GM21447 (cell line): ENCODE measurements around the gene RRAS2.
"Not testable (repeated sequence)": the region's sequence is repeated elsewhere in the genome, so short reads cannot be mapped to it uniquely, and the experiment has no call there.

Experiments
- ATAC-seq: cut with Tn5 transposase; IDR thresholded peaks from one replicate; pipeline ENCODE4 v1.9.1; 2021; ENCODE audit not compliant: unreplicated experiment

The RRAS2 gene

DNA sequence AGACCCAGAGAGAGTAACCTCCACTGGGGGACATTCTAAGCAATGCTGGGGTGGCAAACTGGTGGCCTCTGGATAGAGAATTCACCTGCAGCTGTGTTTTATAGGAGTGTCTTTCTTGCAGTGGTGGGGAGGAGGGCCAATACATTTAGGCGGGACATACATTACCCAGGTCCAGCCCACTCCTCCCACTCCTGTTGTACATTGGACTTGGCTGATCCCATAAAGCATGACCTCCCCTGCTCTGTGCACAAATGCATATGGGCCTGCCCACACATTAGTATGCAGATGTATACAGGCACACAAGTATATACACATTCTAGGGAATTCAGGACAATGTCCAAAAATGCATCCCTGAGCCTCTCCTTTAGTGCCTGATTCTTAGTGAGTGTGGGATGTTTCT, 99.1 kb downstream of the RRAS2 start:
- no peak for ATAC-seq

- no peak for ATAC-seq
These were observed 99.7 kb downstream of the RRAS2 start for GRCh38 chr11:14259186-14259784.

GRCh38 chr11:14258221-14258935, 100.6 kb downstream of the RRAS2 start:
- ATAC-seq, result no peak

DNA sequence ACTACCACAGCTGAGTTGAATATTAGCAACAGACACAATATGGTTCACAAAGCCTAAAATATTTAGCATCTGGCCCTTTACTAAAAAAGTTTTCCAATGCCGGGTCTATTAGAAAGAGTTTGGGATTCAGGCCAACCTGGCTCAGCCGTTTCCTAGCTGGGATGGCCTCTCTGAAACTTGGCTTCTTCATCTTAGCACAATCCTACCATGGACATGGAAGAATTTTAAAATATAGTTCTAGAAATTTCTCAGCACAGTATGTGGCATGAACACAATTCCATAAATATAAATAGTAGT, 103.8 kb downstream of the RRAS2 start:
- no peak for ATAC-seq

DNA sequence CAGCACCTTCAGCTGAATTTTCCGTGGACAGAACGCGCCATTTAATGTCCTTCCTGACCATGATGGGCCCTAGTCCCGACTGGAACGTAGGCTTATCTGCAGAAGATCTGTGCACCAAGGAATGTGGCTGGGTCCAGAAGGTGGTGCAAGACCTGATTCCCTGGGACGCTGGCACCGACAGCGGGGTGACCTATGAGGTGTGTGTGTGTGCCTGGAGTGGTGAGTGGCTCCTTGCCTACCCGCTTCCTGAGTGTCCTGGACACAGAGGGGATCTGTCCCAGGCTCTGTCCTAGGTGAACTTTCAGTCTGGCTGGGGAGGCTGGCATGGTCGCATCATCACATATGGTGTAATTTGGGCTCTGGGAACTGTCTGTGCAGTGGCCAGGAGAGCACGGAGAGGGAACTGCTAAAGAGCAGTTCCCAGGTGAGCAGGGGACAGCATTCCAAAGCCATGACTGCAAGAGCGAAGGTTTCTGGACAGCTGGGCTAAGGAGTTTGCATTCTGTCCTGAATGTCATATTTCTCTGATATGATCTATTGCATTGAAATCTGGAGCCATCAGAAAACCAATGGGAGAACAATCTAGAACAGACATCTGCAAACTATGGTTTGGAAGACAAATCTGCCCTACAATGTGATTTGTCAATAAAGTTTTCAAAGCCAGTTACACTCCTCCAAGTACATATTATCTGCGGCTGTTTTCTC, 104.3 kb downstream of the RRAS2 start:
- ATAC-seq, result no peak

DNA sequence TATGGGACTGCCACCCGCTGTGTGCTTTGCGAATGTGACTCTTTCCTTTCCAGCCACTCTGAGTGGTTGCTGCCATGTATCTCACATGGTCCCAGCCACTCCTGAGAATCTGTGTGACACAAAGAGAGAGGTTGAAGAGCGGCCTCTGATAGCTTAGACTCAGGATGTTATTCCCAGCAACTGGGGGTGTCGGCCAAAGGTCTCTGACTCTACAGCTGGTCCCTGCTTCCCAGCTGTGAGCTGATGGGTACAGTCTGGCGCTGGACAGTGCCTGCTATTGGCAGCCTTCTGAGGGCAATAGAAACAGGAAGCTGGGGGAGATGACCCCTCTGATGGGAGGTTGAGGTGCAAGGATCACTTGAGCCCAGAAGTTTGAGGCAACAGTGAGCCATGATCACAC, 105.1 kb downstream of the RRAS2 start:
- no peak for ATAC-seq

DNA sequence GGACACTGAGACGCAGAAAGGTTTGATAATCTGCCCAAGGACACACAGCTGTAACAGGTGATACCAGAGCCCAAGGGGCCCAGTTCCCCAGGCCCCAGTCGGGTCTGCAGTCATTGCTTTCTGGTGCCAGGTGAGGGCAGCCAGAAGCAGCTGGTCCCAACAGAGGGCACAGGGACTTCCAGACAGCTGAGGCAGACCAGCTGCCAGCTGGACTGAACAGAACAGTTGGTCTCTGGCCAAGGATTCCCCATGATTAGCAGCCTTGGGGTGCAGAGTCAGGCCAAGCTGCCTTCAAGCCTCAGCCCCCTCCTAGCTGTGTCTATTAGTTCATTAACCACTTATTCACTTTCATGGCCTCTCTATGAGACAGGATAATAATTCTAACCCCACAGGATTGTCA, 105.6 kb downstream of the RRAS2 start:
- ATAC-seq, result no peak

GRCh38 chr11:14252501-14252900, 106.5 kb downstream of the RRAS2 start:
- not testable (repeated sequence) for ATAC-seq

- no peak for ATAC-seq
These were observed 107.2 kb downstream of the RRAS2 start for GRCh38 chr11:14251754-14252153.

DNA sequence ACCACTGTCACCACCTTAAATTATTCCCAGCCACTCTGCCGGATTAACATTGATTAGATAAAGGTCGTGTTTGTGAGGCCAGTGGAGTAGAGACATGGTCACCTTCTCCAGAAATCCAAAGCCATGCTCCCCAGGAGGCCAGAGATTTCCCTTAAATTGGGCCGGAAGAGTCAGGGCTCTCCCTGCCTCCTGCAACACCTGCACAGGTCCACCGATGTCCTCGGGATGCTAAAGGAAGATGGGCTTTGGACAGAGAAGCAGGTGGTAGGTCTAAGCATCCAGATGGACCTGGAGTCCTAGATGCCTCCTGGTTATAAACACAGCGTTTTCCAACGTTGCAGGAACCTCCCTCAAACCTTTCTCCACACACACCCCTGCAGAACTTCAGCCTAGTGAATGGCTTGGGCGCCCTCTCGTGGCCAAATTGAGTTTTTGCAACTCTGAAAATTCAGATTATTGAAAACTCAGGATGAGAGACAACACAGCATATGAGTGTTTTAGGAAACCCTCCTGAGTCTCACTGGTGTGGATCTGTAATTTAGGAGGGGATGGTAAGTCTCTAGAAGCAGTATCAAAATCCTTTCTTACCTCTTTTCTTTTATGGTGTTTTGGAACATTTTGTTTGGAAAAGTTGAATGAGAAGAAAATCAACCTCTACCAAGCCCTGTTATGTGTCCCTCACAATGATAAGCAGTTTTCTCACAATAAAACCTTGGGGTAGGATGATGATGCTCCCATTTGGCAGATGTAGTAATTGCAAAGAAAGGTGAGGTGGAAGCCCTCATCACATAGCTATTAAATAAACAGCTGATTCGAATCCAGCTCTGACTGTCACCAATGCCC, 109.6 kb downstream of the RRAS2 start:
- ATAC-seq, result peak; percentile 48

GRCh38 chr11:14248580-14248981, 110.4 kb downstream of the RRAS2 start:
- no peak for ATAC-seq

DNA sequence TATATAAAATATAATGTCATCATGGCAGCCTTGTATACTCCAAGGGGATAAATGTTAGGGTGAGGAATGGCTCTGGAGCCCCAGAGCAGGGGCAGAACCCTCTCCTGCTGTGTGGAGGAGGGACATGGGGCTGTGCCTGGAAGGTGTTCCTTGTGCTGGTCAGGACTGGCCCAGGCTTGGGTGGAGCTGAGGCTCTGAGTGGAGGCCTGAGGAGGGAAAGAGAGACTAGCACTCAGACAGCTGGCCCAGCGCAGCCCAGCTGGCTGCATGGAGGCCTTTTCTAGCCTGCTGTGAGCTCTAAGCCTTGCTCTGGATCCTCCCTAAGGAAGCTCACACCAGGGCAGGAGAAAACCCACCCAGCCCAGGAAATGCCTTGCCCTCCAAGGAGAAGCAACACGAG, 113.5 kb downstream of the RRAS2 start:
- no peak for ATAC-seq

DNA sequence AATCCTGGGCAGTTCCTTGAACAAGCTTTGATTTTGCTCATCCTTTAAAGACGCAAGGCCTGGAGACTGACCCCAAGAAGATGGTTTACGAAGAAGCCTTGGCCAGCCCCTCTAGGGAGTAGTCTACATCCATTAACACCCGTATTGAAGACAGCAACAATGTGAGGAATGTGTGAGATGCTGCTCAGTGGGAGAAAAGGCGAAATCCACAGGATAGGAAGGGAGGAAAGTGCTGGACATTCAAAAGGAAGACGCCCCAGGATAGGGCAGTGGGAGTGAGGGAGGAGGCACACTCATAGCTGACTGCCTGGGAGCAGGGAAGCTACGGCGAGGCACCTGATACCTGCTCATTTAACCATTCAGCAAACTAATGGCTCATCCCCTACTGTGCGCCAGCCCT, 114.1 kb downstream of the RRAS2 start:
- no peak for ATAC-seq

- ATAC-seq, result no peak
These were observed 116.2 kb downstream of the RRAS2 start for GRCh38 chr11:14242733-14243132.

- no peak for ATAC-seq
These were observed 116.8 kb downstream of the RRAS2 start for GRCh38 chr11:14242187-14242586.

DNA sequence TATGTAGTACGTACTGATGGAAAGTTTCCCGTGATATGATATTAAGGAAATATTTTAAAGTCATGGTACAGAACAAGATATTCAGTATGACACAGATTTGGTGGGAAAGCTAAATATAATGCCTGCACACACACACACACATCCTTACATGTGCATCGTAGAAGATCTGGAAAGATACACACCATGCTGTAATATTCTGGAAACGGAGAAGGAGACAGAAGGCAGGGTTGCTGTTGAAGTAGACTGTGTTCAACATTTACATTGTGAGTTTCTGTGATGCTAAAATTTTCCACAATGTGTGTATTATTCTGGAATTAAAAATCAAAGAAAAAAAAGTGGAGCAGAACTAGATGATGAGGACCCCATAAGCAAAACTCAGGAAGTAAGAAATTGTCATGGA, 118.0 kb downstream of the RRAS2 start:
- no peak for ATAC-seq

GRCh38 chr11:14240221-14240620, 118.8 kb downstream of the RRAS2 start:
- ATAC-seq, result no peak

- ATAC-seq, result peak; percentile 97
These were observed 121.5 kb downstream of the RRAS2 start for GRCh38 chr11:14237444-14237961.

DNA sequence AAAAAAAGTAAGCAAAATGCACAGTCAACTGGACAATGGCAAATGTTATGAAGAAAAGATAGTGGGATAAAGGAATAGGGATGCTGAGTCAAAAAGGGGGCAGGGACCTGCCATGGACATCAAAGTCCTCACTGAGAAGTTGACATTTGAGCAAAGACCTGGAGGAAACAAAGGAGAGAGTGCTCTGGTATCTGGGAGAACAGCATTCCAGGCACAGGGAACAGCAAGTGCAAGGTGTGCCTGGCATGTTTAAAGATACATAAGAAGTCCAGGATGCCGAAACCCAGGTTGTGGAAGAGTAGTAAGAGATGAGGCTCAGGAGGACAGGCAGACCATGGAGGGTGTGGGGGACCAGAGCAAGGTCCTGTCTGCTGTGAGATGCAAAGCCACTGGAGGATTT, 123.3 kb downstream of the RRAS2 start:
- no peak for ATAC-seq

DNA sequence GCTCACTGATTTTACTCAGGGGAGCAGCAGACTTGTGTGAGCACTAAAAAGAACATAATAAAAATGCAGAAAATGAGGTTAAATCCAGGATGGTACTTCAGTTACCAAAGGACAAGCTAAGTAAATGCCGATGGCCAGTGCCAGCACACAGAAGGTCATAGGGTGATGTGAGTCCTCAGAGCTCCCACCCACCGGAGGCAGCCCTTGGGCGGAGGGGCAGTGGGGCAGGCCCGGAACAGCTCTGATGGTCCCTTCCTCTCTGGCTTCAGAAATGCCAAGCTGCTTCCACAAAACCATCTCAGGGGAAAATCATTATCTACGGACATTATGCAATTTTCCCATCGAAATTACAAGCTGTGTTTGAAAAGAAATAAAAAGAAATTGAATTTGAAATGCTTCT, 124.5 kb downstream of the RRAS2 start:
- ATAC-seq, result no peak

GRCh38 chr11:14232652-14233051, 126.3 kb downstream of the RRAS2 start:
- no peak for ATAC-seq
